ENCODE results near the gene RAPGEF4.

The RAPGEF4 gene

GRCh38 chr2:172723286-172723685 lies 12.4 kb upstream of the RAPGEF4 start:
- no peaks in the 10 kb centered on the region for H3K9me3 ChIP-seq (ENCODE audit: insufficient read depth, low read depth, low read length)
- no peak overlapping the region for H4K91ac ChIP-seq (ENCODE audit: low read depth, low read length)
- no peak overlapping the region for H3K9ac ChIP-seq (ENCODE audit: low read length)
- no peak overlapping the region for H3K23ac ChIP-seq (ENCODE audit: low read length)
- H3K79me1 ChIP-seq (ENCODE audit: low read length), result no peaks in the 10 kb centered on the region
- no peaks in the 10 kb centered on the region for H3K36me3 ChIP-seq (ENCODE audit: control insufficient read depth in 1 of 2, insufficient read depth in 2 of 2, low read length in 2 of 2)
- no peak overlapping the region for H2AFZ ChIP-seq (ENCODE audit: insufficient read depth, low read length, poor library complexity)
- no peak overlapping the region for H2BK12ac ChIP-seq (ENCODE audit: low read length)
- H3K18ac ChIP-seq (ENCODE audit: low read length), result no peak overlapping the region
- no peak for DNase-seq
- no peak overlapping the region for H4K12ac ChIP-seq (ENCODE audit: low read depth, low read length)
- H2BK120ac ChIP-seq (ENCODE audit: insufficient read depth, low read length, poor library complexity), result no peak overlapping the region
- H3K27ac ChIP-seq (ENCODE audit: low read depth, low read length), result no peak overlapping the region
- H3K27me3 ChIP-seq (ENCODE audit: insufficient read depth, low read length), result no peaks in the 10 kb centered on the region
- H2AK5ac ChIP-seq (ENCODE audit: low read length), result no peak overlapping the region
- no peaks in the 10 kb centered on the region for H3K4me1 ChIP-seq (ENCODE audit: control insufficient read depth in 1 of 2, insufficient read depth in 2 of 2, low read length in 2 of 2)
- H3K4me3 ChIP-seq (ENCODE audit: low read depth, low read length), result no peak overlapping the region
- no peaks in the 10 kb centered on the region for H3K79me2 ChIP-seq (ENCODE audit: control insufficient read depth, insufficient read depth, low read length, poor library complexity)
- no peak overlapping the region for H2BK5ac ChIP-seq (ENCODE audit: low read depth, low read length, poor library complexity)
- no peak overlapping the region for H3K4me2 ChIP-seq (ENCODE audit: low read length)
- H4K8ac ChIP-seq (ENCODE audit: low read depth, low read length), result no peak overlapping the region
- H3K14ac ChIP-seq (ENCODE audit: low read length), result no peak overlapping the region
- H3K4ac ChIP-seq (ENCODE audit: low read depth, low read length), result no peak overlapping the region

GRCh38 chr2:172724724-172725123 lies 10.9 kb upstream of the RAPGEF4 start:
- H3K36me3 ChIP-seq (ENCODE audit: control insufficient read depth in 1 of 2, insufficient read depth in 2 of 2, low read length in 2 of 2), result no peaks in the 10 kb centered on the region
- H3K23ac ChIP-seq (ENCODE audit: low read length), result no peak overlapping the region
- H3K9me3 ChIP-seq (ENCODE audit: insufficient read depth, low read depth, low read length), result no peaks in the 10 kb centered on the region
- no peak overlapping the region for H3K9ac ChIP-seq (ENCODE audit: low read length)
- H3K79me1 ChIP-seq (ENCODE audit: low read length), result no peaks in the 10 kb centered on the region
- WGBS (ENCODE audit: extremely low coverage, insufficient coverage, insufficient read length), result no CpG with 5 or more reads among the region's 4 CpGs
- no peak overlapping the region for H4K91ac ChIP-seq (ENCODE audit: low read depth, low read length)
- no peak overlapping the region for H3K14ac ChIP-seq (ENCODE audit: low read length)
- no peak overlapping the region for H4K12ac ChIP-seq (ENCODE audit: low read depth, low read length)
- no peak overlapping the region for H2BK12ac ChIP-seq (ENCODE audit: low read length)
- no peak overlapping the region for H3K4me2 ChIP-seq (ENCODE audit: low read length)
- no peaks in the 10 kb centered on the region for H3K27me3 ChIP-seq (ENCODE audit: insufficient read depth, low read length)
- H4K8ac ChIP-seq (ENCODE audit: low read depth, low read length), result no peak overlapping the region
- H3K79me2 ChIP-seq (ENCODE audit: control insufficient read depth, insufficient read depth, low read length, poor library complexity), result no peaks in the 10 kb centered on the region
- H3K4me1 ChIP-seq (ENCODE audit: control insufficient read depth in 1 of 2, insufficient read depth in 2 of 2, low read length in 2 of 2), result no peaks in the 10 kb centered on the region
- H2BK5ac ChIP-seq (ENCODE audit: low read depth, low read length, poor library complexity), result no peak overlapping the region
- no peak for DNase-seq
- no peak overlapping the region for H3K4ac ChIP-seq (ENCODE audit: low read depth, low read length)
- H3K18ac ChIP-seq (ENCODE audit: low read length), result no peak overlapping the region
- H3K27ac ChIP-seq (ENCODE audit: low read depth, low read length), result no peak overlapping the region
- H2BK120ac ChIP-seq (ENCODE audit: insufficient read depth, low read length, poor library complexity), result no peak overlapping the region
- H2AK5ac ChIP-seq (ENCODE audit: low read length), result no peak overlapping the region
- no peak overlapping the region for H2AFZ ChIP-seq (ENCODE audit: insufficient read depth, low read length, poor library complexity)
- no peak overlapping the region for H3K4me3 ChIP-seq (ENCODE audit: low read depth, low read length)

GRCh38 chr2:172725284-172725683 lies 10.4 kb upstream of the RAPGEF4 start:
- Histone ChIP-seq H2BK12ac (ENCODE audit: low read length) (no peak overlapping the region), H3K27ac (ENCODE audit: low read depth, low read length) (no peak overlapping the region), H3K36me3 (ENCODE audit: control insufficient read depth in 1 of 2, insufficient read depth in 2 of 2, low read length in 2 of 2) (no peaks in the 10 kb centered on the region), H3K14ac (ENCODE audit: low read length) (no peak overlapping the region), H3K4ac (ENCODE audit: low read depth, low read length) (no peak overlapping the region), H3K9me3 (ENCODE audit: insufficient read depth, low read depth, low read length) (no peaks in the 10 kb centered on the region), H3K4me1 (ENCODE audit: control insufficient read depth in 1 of 2, insufficient read depth in 2 of 2, low read length in 2 of 2) (no peaks in the 10 kb centered on the region), H4K91ac (ENCODE audit: low read depth, low read length) (no peak overlapping the region), H2AFZ (ENCODE audit: insufficient read depth, low read length, poor library complexity) (no peak overlapping the region), H3K79me1 (ENCODE audit: low read length) (no peaks in the 10 kb centered on the region), H4K12ac (ENCODE audit: low read depth, low read length) (no peak overlapping the region), H3K4me3 (ENCODE audit: low read depth, low read length) (no peak overlapping the region), H2AK5ac (ENCODE audit: low read length) (no peak overlapping the region), H3K23ac (ENCODE audit: low read length) (no peak overlapping the region), H3K18ac (ENCODE audit: low read length) (no peak overlapping the region), H2BK120ac (ENCODE audit: insufficient read depth, low read length, poor library complexity) (no peak overlapping the region), H4K8ac (ENCODE audit: low read depth, low read length) (no peak overlapping the region), H3K27me3 (ENCODE audit: insufficient read depth, low read length) (no peaks in the 10 kb centered on the region), H3K4me2 (ENCODE audit: low read length) (no peak overlapping the region), H2BK5ac (ENCODE audit: low read depth, low read length, poor library complexity) (no peak overlapping the region), H3K79me2 (ENCODE audit: control insufficient read depth, insufficient read depth, low read length, poor library complexity) (no peaks in the 10 kb centered on the region), H3K9ac (ENCODE audit: low read length) (no peak overlapping the region)
- DNase-seq, result no peak
- WGBS (ENCODE audit: extremely low coverage, insufficient coverage, insufficient read length), result no CpG with 5 or more reads among the region's 2 CpGs

GRCh38 chr2:172725746-172726145 lies 9.9 kb upstream of the RAPGEF4 start:
- Histone ChIP-seq H3K9ac (ENCODE audit: low read length) (no peak overlapping the region), H3K4me2 (ENCODE audit: low read length) (no peak overlapping the region), H2BK12ac (ENCODE audit: low read length) (no peak overlapping the region), H4K8ac (ENCODE audit: low read depth, low read length) (no peak overlapping the region), H3K4ac (ENCODE audit: low read depth, low read length) (no peak overlapping the region), H3K18ac (ENCODE audit: low read length) (no peak overlapping the region), H3K14ac (ENCODE audit: low read length) (no peak overlapping the region), H4K91ac (ENCODE audit: low read depth, low read length) (no peak overlapping the region), H3K27ac (ENCODE audit: low read depth, low read length) (no peak overlapping the region), H3K23ac (ENCODE audit: low read length) (no peak overlapping the region), H3K36me3 (ENCODE audit: control insufficient read depth in 1 of 2, insufficient read depth in 2 of 2, low read length in 2 of 2) (no peaks in the 10 kb centered on the region), H2BK120ac (ENCODE audit: insufficient read depth, low read length, poor library complexity) (no peak overlapping the region), H3K79me2 (ENCODE audit: control insufficient read depth, insufficient read depth, low read length, poor library complexity) (no peaks in the 10 kb centered on the region), H3K79me1 (ENCODE audit: low read length) (no peaks in the 10 kb centered on the region), H3K4me1 (ENCODE audit: control insufficient read depth in 1 of 2, insufficient read depth in 2 of 2, low read length in 2 of 2) (no peaks in the 10 kb centered on the region), H2BK5ac (ENCODE audit: low read depth, low read length, poor library complexity) (no peak overlapping the region), H3K9me3 (ENCODE audit: insufficient read depth, low read depth, low read length) (no peaks in the 10 kb centered on the region), H2AFZ (ENCODE audit: insufficient read depth, low read length, poor library complexity) (no peak overlapping the region), H3K4me3 (ENCODE audit: low read depth, low read length) (no peak overlapping the region), H4K12ac (ENCODE audit: low read depth, low read length) (no peak overlapping the region), H3K27me3 (ENCODE audit: insufficient read depth, low read length) (no peaks in the 10 kb centered on the region), H2AK5ac (ENCODE audit: low read length) (no peak overlapping the region)
- WGBS (ENCODE audit: extremely low coverage, insufficient coverage, insufficient read length), result no CpG with 5 or more reads among the region's 3 CpGs
- DNase-seq, result no peak

Data from trophoblast cell (in vitro differentiated cells and primary cell).